Measurements from ENCODE around the gene PANK2. TPM values are rescaled to one million over a fixed set of nuclear protein-coding genes. Genes with fewer than 3 reads are reported as not detected.

Gene PANK2
- total and polyA plus RNA-seq, 8 donors = 34.1 to 47.8 (median 39.1) TPM

GRCh38 chr20:3864518-3864917 lies 24.7 kb upstream of the PANK2 start:
- H3K27ac ChIP-seq = no peak overlapping the region
- ATAC-seq = no peak
- H3K36me3 ChIP-seq = peaks cover 4 to 98% of the 10 kb centered on the region in 2 donors

GRCh38 chr20:3865152-3865886 lies 23.9 kb upstream of the PANK2 start:
- no peaks in the 10 kb centered on the region for H3K9me3 ChIP-seq
- ATAC-seq (no peak), DNase-seq (no peak)
- no peaks in the 10 kb centered on the region for H3K4me1 ChIP-seq
- H3K27ac ChIP-seq = no peak overlapping the region
- H3K27me3 ChIP-seq = no peaks in the 10 kb centered on the region
- TF ChIP-seq CTCF (IDR thresholded peaks at IDR 0.05) = no peak
- intact Hi-C loops (cut with DNase I) = no loop called here
- peaks cover 4 to 97% of the 10 kb centered on the region in 2 donors for H3K36me3 ChIP-seq
- no peak overlapping the region for H3K4me3 ChIP-seq

More at GRCh38 chr20:3864518-3864917, 24.7 kb upstream of the PANK2 start:
- no peak for DNase-seq
- H3K9me3 ChIP-seq = no peaks in the 10 kb centered on the region
- no peaks in the 10 kb centered on the region for H3K4me1 ChIP-seq
- TF ChIP-seq CTCF (IDR thresholded peaks at IDR 0.05) = no peak
- no peaks in the 10 kb centered on the region for H3K27me3 ChIP-seq
- no peak overlapping the region for H3K4me3 ChIP-seq
- intact Hi-C loops (cut with DNase I) = no loop called here

GRCh38 chr20:3865887-3866407 lies 23.2 kb upstream of the PANK2 start:
- Histone ChIP-seq H3K4me3 (no peak overlapping the region), H3K27me3 (no peaks in the 10 kb centered on the region), H3K27ac (no peak overlapping the region), H3K4me1 (no peaks in the 10 kb centered on the region), H3K9me3 (no peaks in the 10 kb centered on the region), H3K36me3 (peaks cover 4 to 92% of the 10 kb centered on the region in 2 donors)
- intact Hi-C loops (cut with DNase I) = no loop called here
- DNase-seq (no peak), ATAC-seq (no peak)
- TF ChIP-seq CTCF (IDR thresholded peaks at IDR 0.05) = no peak

- no peak for ATAC-seq
- Histone ChIP-seq H3K4me3 (no peak overlapping the region), H3K4me1 (no peaks in the 10 kb centered on the region), H3K27me3 (no peaks in the 10 kb centered on the region), H3K9me3 (no peaks in the 10 kb centered on the region), H3K36me3 (peaks cover 4 to 92% of the 10 kb centered on the region in 2 donors), H3K27ac (no peak overlapping the region)
- no peak for TF ChIP-seq CTCF (IDR thresholded peaks at IDR 0.05)
- intact Hi-C loops (cut with DNase I) = no loop called here
- no peak for DNase-seq
Measured at GRCh38 chr20:3866464-3866863, 22.7 kb upstream of the PANK2 start.

- intact Hi-C loops (cut with DNase I) = no loop called here
- Histone ChIP-seq H3K4me1 (no peaks in the 10 kb centered on the region), H3K27ac (no peak overlapping the region), H3K4me3 (no peak overlapping the region), H3K36me3 (peaks cover under 1 to 92% of the 10 kb centered on the region in 2 donors), H3K27me3 (no peaks in the 10 kb centered on the region), H3K9me3 (no peaks in the 10 kb centered on the region)
- no peak for TF ChIP-seq CTCF (IDR thresholded peaks at IDR 0.05)
- DNase-seq = peak in 1 of 4 donors; percentile 14
- ATAC-seq = no peak
Measured at GRCh38 chr20:3867802-3868201, 21.4 kb upstream of the PANK2 start.
